ENCODE measurements around the gene KIAA2012. TPM values are rescaled to one million over a fixed set of nuclear protein-coding genes. Genes with fewer than 3 reads are reported as not detected.
A peak's percentile ranks its signal among the peaks of the same experiment; 100 is the strongest.

KIAA2012 gene
- total RNA-seq, 1 donor from 2014 or later, result not detected

- Mint-ChIP-seq H3K9me3 (ENCODE audit: unreplicated experiment) (no peaks in the 10 kb centered on the region), H3K36me3 (ENCODE audit: unreplicated experiment) (no peaks in the 10 kb centered on the region)
Measured at GRCh38 chr2:202060218-202060617, 12.8 kb upstream of the KIAA2012 start.

DNA sequence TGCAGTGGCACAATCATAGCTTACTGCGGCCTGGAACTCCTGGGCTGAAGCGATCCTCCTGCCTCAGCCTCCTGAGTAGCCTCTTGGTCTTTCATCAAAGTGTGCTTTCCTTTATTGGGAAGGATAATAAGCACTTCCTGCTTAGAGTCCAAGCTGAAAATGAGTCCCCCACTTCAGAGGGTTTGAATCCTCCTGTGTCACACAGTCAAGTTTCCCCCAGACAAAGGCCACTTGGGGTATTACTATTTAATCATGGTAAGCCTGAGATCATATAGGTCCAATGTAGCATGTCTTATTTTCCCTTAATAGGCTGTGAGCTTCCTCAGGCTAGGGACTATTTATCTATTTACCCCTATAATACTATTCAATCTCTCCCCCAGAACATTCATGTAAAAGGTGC is 11.4 kb upstream of the KIAA2012 start:
- no peaks in the 10 kb centered on the region for H3K36me3 Mint-ChIP-seq (ENCODE audit: unreplicated experiment)
- H3K4me3 Mint-ChIP-seq (ENCODE audit: unreplicated experiment), result no peak overlapping the region
- DNase-seq (ENCODE audit: extremely low spot score, unreplicated experiment), result no peak
- H3K4me1 Mint-ChIP-seq (ENCODE audit: unreplicated experiment), result peaks cover 14% of the 10 kb centered on the region
- H3K27me3 Mint-ChIP-seq (ENCODE audit: unreplicated experiment), result peaks cover 8% of the 10 kb centered on the region
- H3K27ac Mint-ChIP-seq (ENCODE audit: unreplicated experiment), result no peak overlapping the region
- TF ChIP-seq, protein P1, sequence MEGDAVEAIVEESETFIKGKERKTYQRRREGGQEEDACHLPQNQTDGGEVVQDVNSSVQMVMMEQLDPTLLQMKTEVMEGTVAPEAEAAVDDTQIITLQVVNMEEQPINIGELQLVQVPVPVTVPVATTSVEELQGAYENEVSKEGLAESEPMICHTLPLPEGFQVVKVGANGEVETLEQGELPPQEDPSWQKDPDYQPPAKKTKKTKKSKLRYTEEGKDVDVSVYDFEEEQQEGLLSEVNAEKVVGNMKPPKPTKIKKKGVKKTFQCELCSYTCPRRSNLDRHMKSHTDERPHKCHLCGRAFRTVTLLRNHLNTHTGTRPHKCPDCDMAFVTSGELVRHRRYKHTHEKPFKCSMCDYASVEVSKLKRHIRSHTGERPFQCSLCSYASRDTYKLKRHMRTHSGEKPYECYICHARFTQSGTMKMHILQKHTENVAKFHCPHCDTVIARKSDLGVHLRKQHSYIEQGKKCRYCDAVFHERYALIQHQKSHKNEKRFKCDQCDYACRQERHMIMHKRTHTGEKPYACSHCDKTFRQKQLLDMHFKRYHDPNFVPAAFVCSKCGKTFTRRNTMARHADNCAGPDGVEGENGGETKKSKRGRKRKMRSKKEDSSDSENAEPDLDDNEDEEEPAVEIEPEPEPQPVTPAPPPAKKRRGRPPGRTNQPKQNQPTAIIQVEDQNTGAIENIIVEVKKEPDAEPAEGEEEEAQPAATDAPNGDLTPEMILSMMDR (IDR thresholded peaks at IDR 0.05), result no peak
- H3K9me3 Mint-ChIP-seq (ENCODE audit: unreplicated experiment), result no peaks in the 10 kb centered on the region

More at GRCh38 chr2:202060218-202060617, 12.8 kb upstream of the KIAA2012 start:
- Mint-ChIP-seq H3K4me1 (ENCODE audit: unreplicated experiment) (peaks cover 14% of the 10 kb centered on the region), H3K4me3 (ENCODE audit: unreplicated experiment) (no peak overlapping the region), H3K27ac (ENCODE audit: unreplicated experiment) (no peak overlapping the region), H3K27me3 (ENCODE audit: unreplicated experiment) (peaks cover 14% of the 10 kb centered on the region)
- no peak for DNase-seq (ENCODE audit: extremely low spot score, unreplicated experiment)
- TF ChIP-seq, protein P1 (IDR thresholded peaks at IDR 0.05), result peak; percentile 37

GRCh38 chr2:202064171-202064880 is 8.7 kb upstream of the KIAA2012 start:
- Mint-ChIP-seq H3K4me3 (ENCODE audit: unreplicated experiment) (no peak overlapping the region), H3K27me3 (ENCODE audit: unreplicated experiment) (no peaks in the 10 kb centered on the region), H3K36me3 (ENCODE audit: unreplicated experiment) (no peaks in the 10 kb centered on the region), H3K27ac (ENCODE audit: unreplicated experiment) (peak overlapping the region; percentile 69), H3K9me3 (ENCODE audit: unreplicated experiment) (no peaks in the 10 kb centered on the region), H3K4me1 (ENCODE audit: unreplicated experiment) (peaks cover 14% of the 10 kb centered on the region)
- no peak for DNase-seq (ENCODE audit: extremely low spot score, unreplicated experiment)
- TF ChIP-seq, protein P1 (IDR thresholded peaks at IDR 0.05), result no peak

GRCh38 chr2:202064881-202065230 is 8.2 kb upstream of the KIAA2012 start:
- Mint-ChIP-seq H3K36me3 (ENCODE audit: unreplicated experiment) (no peaks in the 10 kb centered on the region), H3K27me3 (ENCODE audit: unreplicated experiment) (no peaks in the 10 kb centered on the region), H3K4me1 (ENCODE audit: unreplicated experiment) (peaks cover 14% of the 10 kb centered on the region), H3K4me3 (ENCODE audit: unreplicated experiment) (no peak overlapping the region), H3K9me3 (ENCODE audit: unreplicated experiment) (no peaks in the 10 kb centered on the region), H3K27ac (ENCODE audit: unreplicated experiment) (peak overlapping the region; percentile 69)
- TF ChIP-seq, protein P1 (IDR thresholded peaks at IDR 0.05), result no peak
- no peak for DNase-seq (ENCODE audit: extremely low spot score, unreplicated experiment)

DNA sequence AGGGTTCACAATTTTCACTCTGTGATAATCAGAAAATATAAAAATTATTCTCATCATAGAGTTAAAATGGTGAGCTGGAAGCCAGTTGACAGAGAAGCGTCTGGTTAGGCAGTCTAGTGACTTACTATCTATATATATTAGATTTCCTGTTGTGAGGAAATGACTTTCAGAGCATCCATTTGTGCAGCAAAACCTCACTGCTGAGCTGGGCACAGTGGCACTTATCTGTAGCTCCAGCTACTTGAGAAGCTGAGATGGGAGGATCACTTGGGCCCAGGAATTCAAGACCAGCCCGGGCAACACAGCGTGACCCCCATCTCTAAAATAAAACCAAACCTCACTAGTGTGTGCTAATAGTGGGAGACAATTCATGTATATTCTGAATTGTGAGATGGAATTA is 7.2 kb upstream of the KIAA2012 start:
- Mint-ChIP-seq H3K27me3 (ENCODE audit: unreplicated experiment) (no peaks in the 10 kb centered on the region), H3K36me3 (ENCODE audit: unreplicated experiment) (no peaks in the 10 kb centered on the region), H3K9me3 (ENCODE audit: unreplicated experiment) (no peaks in the 10 kb centered on the region), H3K4me1 (ENCODE audit: unreplicated experiment) (peaks cover 14% of the 10 kb centered on the region), H3K27ac (ENCODE audit: unreplicated experiment) (no peak overlapping the region), H3K4me3 (ENCODE audit: unreplicated experiment) (no peak overlapping the region)
- TF ChIP-seq, protein P1 (IDR thresholded peaks at IDR 0.05), result no peak
- no peak for DNase-seq (ENCODE audit: extremely low spot score, unreplicated experiment)
